Prostate gland (tissue), 2 donors: ENCODE measurements around the gene AHR.
"Not testable (repeated sequence)": the region's sequence is repeated elsewhere in the genome, so short reads cannot be mapped to it uniquely, and the experiment has no call there.

Experiments
- CTCF ChIP-seq, 4 experiments: fragments of 200-600 bp in 2 of 4; fragments of 450-650 bp in 2 of 4; sonication (generic) in 2 of 4; IDR thresholded peaks; 1 replicate in 3 of 4; 2 replicates in 1 of 4; pipeline ENCODE4 v1.5.1; 2016 to 2019; ENCODE audit warnings: antibody characterized with exemption in 4 of 4, mild to moderate bottlenecking in 2 of 4, moderate library complexity in 2 of 4
- POLR2AphosphoS5 ChIP-seq: sonication (generic); formaldehyde crosslinking; IDR thresholded peaks from one replicate; pipeline ENCODE4 v1.6.1; 2017; ENCODE audit warnings: antibody characterized with exemption

DNA sequence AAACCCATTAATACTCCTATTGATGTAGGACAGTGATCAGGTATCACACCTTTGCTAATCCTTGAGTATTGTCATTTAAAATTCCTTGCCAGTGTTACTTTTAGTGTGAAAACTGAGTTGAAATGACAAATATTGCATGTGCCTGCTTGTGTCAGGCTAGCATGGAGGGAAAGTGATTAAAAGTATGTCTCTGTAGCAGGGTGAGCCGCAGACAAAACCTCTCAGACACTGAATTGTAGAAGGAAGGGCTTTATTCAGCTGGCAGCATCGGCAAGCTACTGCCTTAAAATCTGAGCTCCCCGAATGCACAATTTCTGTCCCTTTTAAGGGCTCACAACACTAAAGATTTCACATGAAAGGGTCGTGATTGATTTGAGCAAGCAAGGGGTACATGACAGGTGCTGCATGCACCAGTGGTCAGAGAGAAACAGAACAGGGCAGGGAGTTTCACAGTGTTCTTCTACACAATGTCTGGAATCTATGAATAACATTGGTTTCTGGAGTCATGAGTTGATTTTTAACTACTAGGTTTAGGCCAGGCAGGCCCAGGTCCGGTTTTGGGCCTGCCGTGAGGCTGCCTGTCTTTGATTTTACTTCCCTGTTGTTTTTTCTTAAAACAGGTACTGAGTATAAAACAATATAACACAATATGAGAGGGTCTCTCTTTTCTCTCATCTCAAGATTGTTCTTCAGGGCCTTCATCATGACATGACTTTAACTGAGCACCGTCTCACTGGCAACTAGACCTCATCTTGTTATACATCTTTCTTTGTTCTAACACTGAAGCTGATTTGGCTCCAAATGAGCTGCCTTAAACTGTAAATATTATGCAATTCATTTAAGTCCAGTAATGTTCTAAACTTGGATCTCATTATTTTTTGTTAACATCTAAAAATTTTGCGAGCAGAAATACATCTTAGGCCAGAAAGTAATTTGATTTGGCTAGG is 84.2 kb downstream of the AHR start:
- not testable (repeated sequence) for TF ChIP-seq CTCF (IDR thresholded peaks at IDR 0.05); POLR2AphosphoS5
